Frontal cortex (tissue), 4 donors: ENCODE measurements around the gene LSAMP. TPM values are rescaled to one million over a fixed set of nuclear protein-coding genes. Genes with fewer than 3 reads are reported as not detected.
A peak's percentile ranks its signal among the peaks of the same experiment; 100 is the strongest.

Source experiments
- DNase-seq, 2 donors: peaks; one replicate each; pipeline ENCODE4 v3.0.0; 2012; ENCODE audit warnings: low spot score in 2 of 2
- FAIRE-seq: peaks from 2 replicates; lab custom pipeline; 2012; peaks lifted over from hg19 to GRCh38; lab: Jason Lieb, UNC
- total RNA-seq: library from RNA; depleted of rRNA; stranded (reverse); fragments of >200 nt; gene quantifications from one replicate; pipeline ENCODE4 v1.2.3, GENCODE V29; 2014
- donor health status: control.
- donor health status: control.
- donor health status: control.

The LSAMP gene
- total RNA-seq, 1 donor from 2014 or later, result 59.9 TPM

GRCh38 chr3:116302087-116302747 is 143.1 kb downstream of the LSAMP start:
- FAIRE-seq, result no peak
- no peak for DNase-seq

GRCh38 chr3:116301422-116301821 is 143.9 kb downstream of the LSAMP start:
- DNase-seq (no peak), FAIRE-seq (no peak)

- DNase-seq (no peak), FAIRE-seq (no peak)
Observed at GRCh38 chr3:116300226-116300625, 145.1 kb downstream of the LSAMP start.

GRCh38 chr3:116299646-116300081 is 145.6 kb downstream of the LSAMP start:
- FAIRE-seq (no peak), DNase-seq (no peak)

GRCh38 chr3:116298151-116298550 is 147.1 kb downstream of the LSAMP start:
- DNase-seq, result no peak
- no peak for FAIRE-seq

- DNase-seq (no peak), FAIRE-seq (no peak)
Observed at GRCh38 chr3:116291141-116291540, 154.1 kb downstream of the LSAMP start.

- FAIRE-seq, result no peak
- DNase-seq, result no peak
Observed at GRCh38 chr3:116288485-116288884, 156.8 kb downstream of the LSAMP start.

GRCh38 chr3:116285781-116286421 is 159.4 kb downstream of the LSAMP start:
- no peak for FAIRE-seq
- no peak for DNase-seq

GRCh38 chr3:116281313-116282143 is 163.8 kb downstream of the LSAMP start:
- no peak for DNase-seq
- no peak for FAIRE-seq

GRCh38 chr3:116280130-116280740 is 165.1 kb downstream of the LSAMP start:
- no peak for FAIRE-seq
- peak in 1 of 2 donors; percentile 6 for DNase-seq

GRCh38 chr3:116276675-116277074 is 168.6 kb downstream of the LSAMP start:
- FAIRE-seq (no peak), DNase-seq (no peak)

GRCh38 chr3:116270056-116270455 is 175.2 kb downstream of the LSAMP start:
- FAIRE-seq (no peak), DNase-seq (no peak)

GRCh38 chr3:116267116-116267515 is 178.2 kb downstream of the LSAMP start:
- FAIRE-seq (no peak), DNase-seq (no peak)

GRCh38 chr3:116265976-116266584 is 179.2 kb downstream of the LSAMP start:
- DNase-seq (no peak), FAIRE-seq (no peak)

GRCh38 chr3:116265320-116265695 is 180.0 kb downstream of the LSAMP start:
- no peak for DNase-seq

GRCh38 chr3:116264546-116265319 is 180.6 kb downstream of the LSAMP start:
- FAIRE-seq, result no peak
- no peak for DNase-seq

More at GRCh38 chr3:116265320-116265695, 180.0 kb downstream of the LSAMP start:
- no peak for FAIRE-seq

GRCh38 chr3:116263842-116264545 is 181.3 kb downstream of the LSAMP start:
- no peak for FAIRE-seq

GRCh38 chr3:116260491-116260890 is 184.8 kb downstream of the LSAMP start:
- FAIRE-seq, result no peak
- no peak for DNase-seq

More at GRCh38 chr3:116263842-116264545, 181.3 kb downstream of the LSAMP start:
- DNase-seq, result no peak

- no peak for FAIRE-seq
Observed at GRCh38 chr3:116259984-116260383, 185.3 kb downstream of the LSAMP start.

More at GRCh38 chr3:116259984-116260383, 185.3 kb downstream of the LSAMP start:
- DNase-seq, result no peak
